ENCODE data around the gene GET3.
"Not testable (repeated sequence)": the region's sequence is repeated elsewhere in the genome, so short reads cannot be mapped to it uniquely, and the experiment has no call there.

GET3 gene

GRCh38 chr19:12715929-12716328, 21.4 kb upstream of the GET3 start:
- DNase-seq (ENCODE audit: low spot score), result no peak

- DNase-seq (ENCODE audit: low spot score), result no peak
These were observed 17.0 kb upstream of the GET3 start for GRCh38 chr19:12720296-12720695.

DNA sequence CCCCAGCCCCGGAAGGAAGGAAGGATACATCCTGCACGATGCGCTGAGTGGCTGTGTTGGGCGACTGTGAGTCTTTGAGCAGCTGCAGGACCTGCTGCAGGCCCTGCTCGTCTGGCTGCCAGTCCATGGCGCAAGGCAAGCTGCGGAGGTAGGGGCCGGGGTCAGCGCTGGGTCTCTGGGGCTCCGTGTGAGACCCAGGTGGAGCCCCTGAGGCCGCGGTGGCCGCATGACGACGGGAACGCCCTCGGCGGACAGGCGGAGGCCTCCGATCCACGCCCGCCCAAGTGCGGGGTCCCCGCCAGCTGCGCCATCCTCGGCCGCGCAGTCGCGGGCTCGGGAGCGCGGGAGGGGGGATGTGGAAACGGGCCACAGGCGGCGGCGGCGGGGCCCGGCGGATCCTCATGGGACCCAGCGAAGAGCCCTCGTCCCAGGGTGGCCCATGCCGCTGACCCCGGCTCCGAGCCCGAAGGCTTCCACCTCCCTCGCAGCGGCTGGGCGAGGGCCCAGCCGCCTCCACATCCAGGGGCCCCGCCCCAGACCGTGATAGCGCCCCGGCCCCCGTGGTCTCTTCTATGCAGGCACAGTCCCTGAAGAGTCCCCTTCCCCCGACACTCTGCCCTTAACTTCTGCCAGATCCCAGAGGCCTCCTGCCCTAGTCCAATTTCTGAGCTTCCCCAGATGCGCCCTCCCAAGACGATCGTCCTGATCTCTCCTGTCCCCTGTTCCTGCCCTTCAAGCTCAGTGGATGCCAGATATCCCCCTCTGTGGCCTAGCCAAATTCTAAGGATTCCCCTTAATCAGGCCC, 16.2 kb upstream of the GET3 start:
- no peak for DNase-seq (ENCODE audit: low spot score)

DNA sequence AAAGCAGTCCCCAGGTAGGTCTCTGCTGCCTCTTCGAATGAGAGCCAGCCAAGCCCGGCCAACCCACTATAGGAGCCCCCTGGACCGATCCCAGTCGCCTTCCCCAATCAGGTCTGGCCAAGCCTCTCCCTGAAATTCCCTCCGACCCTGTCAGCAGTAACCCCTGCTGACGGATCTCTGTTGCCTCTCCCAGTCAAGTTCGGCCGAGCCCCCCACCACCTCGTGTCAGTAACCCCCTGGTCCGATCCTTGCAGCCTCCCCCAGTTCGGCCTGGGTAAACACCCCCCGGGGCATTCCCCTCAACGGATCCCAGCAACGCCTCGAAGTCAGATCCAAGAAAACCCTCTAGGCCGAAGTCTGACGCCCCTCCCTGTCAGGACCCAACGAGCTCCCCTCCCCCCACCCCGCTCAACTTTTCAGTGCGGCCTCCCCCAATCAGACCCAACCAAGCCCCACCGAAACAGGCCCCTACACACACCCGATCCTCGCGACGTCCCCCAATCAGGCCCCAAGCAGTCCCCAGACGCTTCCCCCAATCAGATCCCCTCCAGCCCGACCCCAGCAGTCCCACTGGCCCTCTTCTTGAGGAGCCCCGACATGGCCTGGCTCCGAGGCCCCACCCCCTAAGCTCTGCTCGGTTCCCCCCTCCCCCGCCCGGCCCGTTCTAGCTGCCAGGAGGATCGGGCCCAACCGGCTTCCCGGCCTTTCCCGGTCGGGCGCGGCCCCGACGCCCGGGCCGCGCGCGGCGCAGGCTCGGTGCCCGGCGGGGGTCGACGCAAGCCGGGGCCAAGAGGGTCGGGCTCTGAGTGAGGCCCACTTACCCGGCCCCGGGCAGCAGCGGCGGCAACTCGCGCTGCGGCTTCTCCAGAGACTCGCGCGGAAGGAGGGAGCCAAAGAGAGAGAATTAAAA, 15.4 kb upstream of the GET3 start:
- no peak for DNase-seq (ENCODE audit: low spot score)

- peak; percentile 99 for DNase-seq (ENCODE audit: low spot score)
These were observed 14.5 kb upstream of the GET3 start for GRCh38 chr19:12722566-12723380.

GRCh38 chr19:12723381-12723640, 14.0 kb upstream of the GET3 start:
- DNase-seq (ENCODE audit: low spot score), result no peak

GRCh38 chr19:12723641-12724426, 13.5 kb upstream of the GET3 start, which contains the start of gene TNPO2:
TSS of gene TNPO2 (minus strand) at chr19:12723932. CDS start at chr19:12720977, 2,955 bp downstream.
- peak; percentile 24 for DNase-seq (ENCODE audit: low spot score)

- not testable (repeated sequence) for DNase-seq (ENCODE audit: low spot score)
These were observed 11.7 kb upstream of the GET3 start for GRCh38 chr19:12725612-12726011.

DNA sequence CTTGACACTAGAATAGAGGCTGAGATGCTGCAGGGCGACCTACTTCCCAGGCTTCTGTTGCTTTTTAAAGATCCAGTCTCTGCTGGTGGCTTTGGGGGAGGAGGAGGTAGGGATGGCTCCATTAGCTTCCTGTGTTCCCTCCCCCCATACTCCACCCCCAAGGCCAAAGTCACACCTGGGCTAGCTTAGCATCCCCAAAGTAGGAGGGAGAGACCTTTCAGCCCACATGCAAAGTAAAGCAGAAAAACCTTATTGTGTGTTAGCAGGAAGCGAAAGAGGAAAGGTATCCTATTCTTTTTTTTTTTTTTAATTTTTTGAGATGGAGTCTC, 10.3 kb upstream of the GET3 start:
- DNase-seq (ENCODE audit: low spot score), result no peak

- no peak for DNase-seq (ENCODE audit: low spot score)
These were observed 9.4 kb upstream of the GET3 start for GRCh38 chr19:12727745-12728433.

DNA sequence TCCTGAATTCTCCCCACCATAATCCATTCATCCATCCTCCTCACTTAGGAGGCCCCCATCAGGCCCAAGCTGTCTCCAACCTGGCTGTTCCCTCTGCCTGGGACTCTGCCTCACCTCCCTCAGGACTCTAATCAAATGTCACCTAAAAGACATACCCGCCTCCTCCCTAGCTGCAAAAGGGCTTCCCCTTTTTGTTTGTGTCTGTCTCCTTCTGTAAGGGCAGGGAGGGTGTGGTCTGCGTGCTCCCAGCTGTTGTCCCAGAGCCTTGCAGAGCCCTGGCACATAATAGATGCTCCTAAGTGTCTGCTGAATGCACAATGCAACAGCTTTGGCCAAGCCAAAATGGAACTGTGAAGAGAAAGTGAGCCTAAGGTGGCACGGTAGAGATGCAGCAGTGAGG, 7.2 kb upstream of the GET3 start:
- DNase-seq (ENCODE audit: low spot score), result no peak

GRCh38 chr19:12731337-12731736, 6.0 kb upstream of the GET3 start:
- DNase-seq (ENCODE audit: low spot score), result no peak

DNA sequence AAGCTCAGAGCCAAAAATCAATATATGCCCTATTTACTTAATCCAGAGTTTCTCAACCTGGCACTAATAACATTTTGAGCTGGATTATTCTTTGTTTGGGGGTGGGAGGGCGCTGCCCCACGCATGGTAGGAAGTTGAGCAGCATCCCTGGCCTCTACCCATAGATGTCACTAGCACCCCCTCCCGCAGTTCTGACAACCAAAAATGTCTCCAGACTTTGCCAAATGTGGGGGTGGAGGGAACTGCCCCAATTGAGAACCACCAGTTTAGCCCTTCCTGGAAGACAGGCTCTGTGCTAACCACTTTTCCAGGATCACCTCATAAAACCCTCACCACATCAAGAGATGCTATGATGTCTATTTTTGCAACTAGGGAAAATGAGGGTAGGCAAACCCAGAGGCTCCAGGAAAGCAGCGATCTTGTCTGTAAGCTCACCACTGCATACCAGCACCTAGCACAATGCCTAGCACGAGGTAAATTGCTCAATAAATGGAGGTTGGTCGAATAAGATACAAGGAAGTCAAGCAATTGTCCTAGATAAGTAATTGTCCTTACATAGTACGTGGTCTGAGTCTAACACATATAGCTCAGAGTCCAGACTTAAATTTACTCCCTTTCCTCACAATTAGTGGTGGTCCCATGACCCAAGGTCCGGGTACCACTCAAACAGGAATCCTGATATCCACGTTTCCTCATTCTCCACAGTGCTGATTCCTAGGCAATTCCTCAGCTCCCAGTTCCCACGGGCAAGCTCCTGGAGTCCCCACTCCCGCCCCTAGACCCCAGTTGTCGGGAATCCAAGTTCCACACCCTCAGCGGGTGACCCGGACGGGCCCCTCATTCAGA, 3.7 kb upstream of the GET3 start:
- DNase-seq (ENCODE audit: low spot score), result peak; percentile 57

GRCh38 chr19:12737835-12738351, 596 bp downstream of the GET3 start:
- DNase-seq (ENCODE audit: low spot score), result no peak

GRCh38 chr19:12745166-12745897, 8.0 kb downstream of the GET3 start:
- no peak for DNase-seq (ENCODE audit: low spot score)

DNA sequence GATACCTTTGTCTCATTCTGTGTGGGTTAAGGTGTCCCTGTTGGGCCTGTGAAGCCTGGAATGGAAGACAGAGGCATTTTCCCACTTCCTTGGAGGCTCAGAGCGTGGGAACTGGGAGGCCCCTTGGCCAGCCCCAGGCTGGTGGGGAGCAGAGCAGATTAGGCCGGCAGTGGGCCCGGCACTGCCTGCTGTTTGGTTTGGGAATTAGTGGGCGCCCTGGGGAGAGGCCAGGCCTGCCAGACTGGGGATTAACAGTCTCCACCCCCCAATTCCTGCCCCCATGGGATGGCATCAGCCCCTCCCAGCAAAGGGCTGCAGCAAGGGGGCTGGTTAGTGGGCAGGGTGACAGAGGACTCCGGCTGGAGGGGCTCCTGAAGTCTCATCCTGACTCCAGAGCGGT, 11.2 kb downstream of the GET3 start:
- no peak for DNase-seq (ENCODE audit: low spot score)

GRCh38 chr19:12749938-12750521, 12.7 kb downstream of the GET3 start:
- no peak for DNase-seq (ENCODE audit: low spot score)

DNA sequence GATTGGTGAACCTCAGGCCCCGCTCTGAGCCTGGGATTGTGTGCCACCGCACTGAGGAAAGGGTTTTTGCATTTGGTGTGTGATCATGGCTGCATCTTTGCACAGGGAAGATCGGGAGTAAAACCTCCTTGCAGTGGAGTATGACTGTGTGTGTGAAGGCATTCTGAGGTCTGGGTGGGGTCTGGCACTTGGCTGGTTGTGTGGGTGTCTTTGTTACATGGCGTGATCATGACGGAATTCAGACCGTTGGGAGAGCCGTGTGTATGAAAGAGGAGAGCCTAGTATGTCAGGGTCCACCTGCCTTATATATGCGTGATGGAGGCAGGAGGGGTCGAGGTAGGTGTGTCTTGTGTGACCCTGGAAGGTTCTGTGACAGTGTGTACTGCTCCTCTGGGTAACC, 13.6 kb downstream of the GET3 start:
- no peak for DNase-seq (ENCODE audit: low spot score)

- DNase-seq (ENCODE audit: low spot score), result no peak
These were observed 14.3 kb downstream of the GET3 start, which contains the start of gene BEST2 for GRCh38 chr19:12751635-12752034. TSS of gene BEST2 (plus strand) at chr19:12751791. CDS start at chr19:12752593, 802 bp downstream.

Measured in hematopoietic multipotent progenitor cell treated with erythropoietin and hydrocortisone succinate and interleukin-3 and kit ligand, for 17 days (in vitro differentiated cells).